LNCaP clone FGC (cell line): ENCODE data around the gene CLDN34.

Experiments
- DNase-seq: peaks from one replicate; pipeline ENCODE4 v3.0.0-alpha.2; 2011; ENCODE audit warnings: low read depth
- H3K4me3 ChIP-seq: 2 replicates; pipeline ENCODE4 v1.5.1; 2011; ENCODE audit warnings: mild to moderate bottlenecking, low read depth, low read length, control low read depth
- TF ChIP-seq, protein P1 (sequence below): IDR thresholded peaks from 2 replicates; pipeline ENCODE4 v1.5.1; 2012; ENCODE audit warnings: mild to moderate bottlenecking; ENCODE audit not compliant: control insufficient read depth, insufficient read depth; ENCODE audit errors: extremely low read depth

The CLDN34 gene

DNA sequence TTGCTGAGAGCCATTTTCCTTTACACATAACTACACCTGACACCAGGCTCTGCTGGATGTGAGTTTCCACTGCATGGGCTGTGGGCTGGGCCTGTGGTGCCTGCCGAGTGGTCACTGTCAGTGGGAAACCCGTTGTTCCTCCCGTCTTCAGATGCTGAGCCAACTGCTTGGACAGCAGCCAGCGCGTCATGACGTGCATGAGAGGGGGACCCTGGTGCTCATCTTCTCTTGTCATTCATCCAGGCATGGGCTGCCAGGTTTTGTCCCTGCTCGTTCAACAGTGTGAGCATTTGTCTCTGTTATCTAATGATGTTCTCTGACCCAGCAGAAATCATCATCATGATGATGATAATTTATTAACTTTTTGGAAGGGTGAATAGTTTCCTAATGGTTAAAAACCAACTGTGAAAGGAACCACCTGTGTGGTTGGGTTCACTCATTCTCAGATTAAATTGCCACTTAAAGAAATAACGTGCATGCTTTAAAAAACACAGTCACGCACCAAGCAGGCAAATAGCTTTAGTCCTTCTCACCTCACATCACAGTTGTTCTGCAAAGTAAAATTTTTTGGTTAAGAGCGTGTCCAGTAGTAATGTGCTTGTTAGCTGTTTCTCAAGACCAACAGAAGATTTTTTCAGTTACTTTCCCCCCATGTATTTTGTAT is 19.9 kb upstream of the CLDN34 start:
- TF ChIP-seq, protein P1, sequence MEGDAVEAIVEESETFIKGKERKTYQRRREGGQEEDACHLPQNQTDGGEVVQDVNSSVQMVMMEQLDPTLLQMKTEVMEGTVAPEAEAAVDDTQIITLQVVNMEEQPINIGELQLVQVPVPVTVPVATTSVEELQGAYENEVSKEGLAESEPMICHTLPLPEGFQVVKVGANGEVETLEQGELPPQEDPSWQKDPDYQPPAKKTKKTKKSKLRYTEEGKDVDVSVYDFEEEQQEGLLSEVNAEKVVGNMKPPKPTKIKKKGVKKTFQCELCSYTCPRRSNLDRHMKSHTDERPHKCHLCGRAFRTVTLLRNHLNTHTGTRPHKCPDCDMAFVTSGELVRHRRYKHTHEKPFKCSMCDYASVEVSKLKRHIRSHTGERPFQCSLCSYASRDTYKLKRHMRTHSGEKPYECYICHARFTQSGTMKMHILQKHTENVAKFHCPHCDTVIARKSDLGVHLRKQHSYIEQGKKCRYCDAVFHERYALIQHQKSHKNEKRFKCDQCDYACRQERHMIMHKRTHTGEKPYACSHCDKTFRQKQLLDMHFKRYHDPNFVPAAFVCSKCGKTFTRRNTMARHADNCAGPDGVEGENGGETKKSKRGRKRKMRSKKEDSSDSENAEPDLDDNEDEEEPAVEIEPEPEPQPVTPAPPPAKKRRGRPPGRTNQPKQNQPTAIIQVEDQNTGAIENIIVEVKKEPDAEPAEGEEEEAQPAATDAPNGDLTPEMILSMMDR = no peak
- no peak overlapping the region for H3K4me3 ChIP-seq
- DNase-seq = no peak

DNA sequence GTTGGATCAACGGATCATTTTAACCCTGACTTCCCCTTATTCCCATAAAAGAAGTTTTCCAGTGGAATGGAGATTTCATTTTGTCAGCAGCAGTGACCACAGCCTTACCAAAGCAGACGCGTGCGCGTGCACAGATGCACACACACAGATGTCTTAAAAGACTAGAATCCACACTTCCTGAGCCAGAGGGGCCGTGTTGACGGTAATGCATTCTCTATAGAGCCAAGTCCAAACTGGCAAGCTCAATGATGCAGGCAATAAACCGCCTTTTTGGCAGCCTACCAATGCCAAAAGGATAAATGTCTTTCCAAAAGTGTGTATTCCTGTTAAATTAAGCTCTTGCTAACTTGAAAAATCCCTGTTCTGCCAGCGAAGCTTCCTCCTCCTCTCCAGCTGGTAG is 18.8 kb upstream of the CLDN34 start:
- TF ChIP-seq, protein P1 = no peak
- DNase-seq = no peak
- H3K4me3 ChIP-seq = no peak overlapping the region

DNA sequence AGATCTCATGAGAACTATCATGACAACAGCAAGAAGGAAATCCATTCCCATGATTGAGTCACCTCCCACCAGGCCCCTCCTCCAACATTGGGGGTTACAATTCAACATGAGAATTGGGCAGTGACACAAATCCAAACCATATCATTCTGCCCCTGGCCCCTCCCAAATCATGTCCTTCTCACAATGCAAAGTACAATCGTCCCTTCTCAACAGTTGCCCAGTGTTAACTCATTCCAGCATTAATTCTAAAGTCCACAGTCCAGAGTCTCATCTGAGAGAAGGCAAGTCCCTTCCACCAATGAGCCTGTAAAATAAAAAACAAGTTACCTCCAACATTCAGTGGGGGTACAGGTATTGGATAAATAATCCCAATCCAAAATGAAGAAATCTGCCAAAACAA is 14.9 kb upstream of the CLDN34 start:
- no peak overlapping the region for H3K4me3 ChIP-seq
- DNase-seq = no peak
- TF ChIP-seq, protein P1 = no peak

DNA sequence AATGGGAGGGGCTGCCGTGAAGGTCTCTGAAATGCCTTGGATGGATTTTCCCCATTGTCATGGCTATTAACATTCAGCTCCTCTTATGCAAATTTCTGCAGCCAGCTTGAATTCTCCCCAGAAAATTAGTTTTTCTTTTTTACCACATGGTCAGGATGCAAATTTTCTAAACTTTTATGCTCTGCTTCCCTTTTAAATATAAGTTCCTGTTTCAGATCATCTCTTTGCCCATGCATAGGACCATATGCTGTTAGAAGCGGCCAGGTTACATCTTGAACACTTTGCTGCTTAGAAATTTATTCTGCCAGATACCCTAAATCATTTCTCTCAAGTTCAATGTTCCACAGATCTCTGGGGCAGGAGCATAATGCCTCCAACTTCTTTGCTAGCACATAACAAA is 13.8 kb upstream of the CLDN34 start:
- DNase-seq = no peak
- no peak overlapping the region for H3K4me3 ChIP-seq
- TF ChIP-seq, protein P1 = no peak

DNA sequence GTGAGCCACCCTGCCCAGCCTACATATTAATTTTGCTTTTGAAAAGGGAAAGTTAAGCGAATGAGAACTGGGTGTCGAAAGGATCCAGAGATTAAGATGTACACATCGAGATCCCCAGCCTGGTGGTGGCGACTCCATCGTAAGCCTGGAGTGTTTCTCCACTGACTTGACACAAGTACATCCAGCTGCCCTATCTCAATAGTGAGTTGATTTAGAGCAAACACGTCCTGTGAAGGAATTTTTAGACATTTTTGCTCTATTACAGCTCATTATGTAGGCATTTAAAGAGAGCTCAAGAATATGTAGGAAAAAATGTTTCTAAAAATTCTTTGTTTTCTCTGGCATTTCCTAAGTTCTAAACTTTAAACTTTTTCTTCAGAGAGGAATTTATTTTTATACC is 11.7 kb upstream of the CLDN34 start:
- no peak overlapping the region for H3K4me3 ChIP-seq
- TF ChIP-seq, protein P1 = no peak
- no peak for DNase-seq

DNA sequence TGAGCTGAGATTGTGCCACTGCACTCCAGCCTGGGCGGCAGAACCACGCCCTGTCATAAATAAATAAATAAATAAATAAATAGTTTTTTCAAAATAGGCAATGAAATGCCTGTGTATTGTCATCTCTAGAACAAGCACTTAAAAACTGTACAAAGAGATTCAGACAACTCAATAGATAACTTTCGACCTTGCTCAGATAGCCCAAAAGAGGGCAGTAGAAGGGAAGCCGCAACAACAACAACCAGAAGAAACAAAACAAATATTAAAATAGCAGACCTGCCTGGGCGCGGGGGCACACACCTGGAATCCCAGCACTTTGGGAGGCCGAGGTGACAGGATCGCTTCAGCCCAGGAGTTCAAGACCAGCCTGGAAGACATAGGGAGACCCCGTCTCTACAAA is 9.4 kb upstream of the CLDN34 start:
- TF ChIP-seq, protein P1 = peak; percentile 29
- DNase-seq = no peak
- no peak overlapping the region for H3K4me3 ChIP-seq

DNA sequence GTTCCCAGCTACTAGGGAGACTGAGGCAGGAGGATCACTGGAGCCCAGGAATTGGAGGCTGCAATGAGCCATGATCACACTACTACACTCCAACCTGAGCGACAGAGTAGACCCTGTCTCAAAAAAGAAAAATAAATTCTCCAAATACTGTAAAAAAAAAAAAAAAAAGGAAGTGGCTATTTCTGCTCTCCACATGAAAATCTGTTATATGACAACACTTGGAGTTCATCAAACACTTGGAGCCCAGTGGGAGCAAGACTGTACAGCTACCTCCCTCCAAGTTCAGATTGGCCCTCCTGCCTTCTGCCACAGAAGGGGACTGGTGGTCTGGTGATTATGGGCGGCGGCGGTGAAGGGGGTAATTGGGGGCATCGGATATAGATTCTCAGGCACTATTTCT is 9.0 kb upstream of the CLDN34 start:
- DNase-seq = no peak
- TF ChIP-seq, protein P1 = no peak
- no peak overlapping the region for H3K4me3 ChIP-seq
